Measurements from ENCODE around the gene OLA1.

Gene OLA1

GRCh38 chr2:174058456-174058855, 189.9 kb downstream of the OLA1 start:
- DNase-seq: no peak

DNA sequence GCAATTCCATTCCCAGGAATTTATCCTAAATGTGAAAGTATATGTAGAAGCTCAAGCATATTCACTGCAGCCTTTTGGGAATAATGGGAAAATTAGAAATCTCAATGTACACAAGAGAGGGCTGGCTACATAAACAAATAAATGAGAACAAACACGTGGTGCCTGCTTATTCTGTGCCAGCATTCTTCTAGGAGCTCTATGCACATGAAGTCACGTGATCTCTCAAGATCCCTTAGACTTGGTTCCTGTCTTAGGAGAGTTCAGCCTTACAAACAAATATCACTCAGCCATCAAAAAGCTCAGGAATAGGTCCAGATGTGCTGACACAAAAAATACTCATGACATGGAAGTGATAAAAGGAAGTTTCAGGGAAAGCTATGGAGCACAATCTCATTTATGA, 190.3 kb downstream of the OLA1 start:
- DNase-seq: no peak

GRCh38 chr2:174054926-174055325, 193.4 kb downstream of the OLA1 start:
- DNase-seq: no peak

GRCh38 chr2:174053355-174054151, 194.8 kb downstream of the OLA1 start:
- no peak for DNase-seq

DNA sequence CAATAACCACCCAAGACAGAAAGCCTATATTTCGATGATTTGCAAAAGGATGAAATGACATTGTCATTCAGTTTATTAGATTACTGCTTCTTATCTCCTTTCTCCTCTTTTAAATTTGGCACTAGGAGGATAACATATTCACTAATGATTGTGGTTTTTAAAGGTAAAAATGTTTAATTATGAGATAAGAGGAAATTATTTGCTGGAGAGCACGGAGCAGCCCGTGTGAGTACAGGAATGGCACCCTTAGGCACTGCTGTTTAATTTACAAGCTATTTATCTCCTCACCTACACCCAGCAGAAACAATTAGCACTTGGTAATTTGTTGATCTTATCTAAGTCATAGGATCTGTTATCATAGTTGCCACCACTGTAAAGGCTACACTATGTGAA, 195.8 kb downstream of the OLA1 start:
- DNase-seq: no peak

- DNase-seq: peak; percentile 51
Observed at GRCh38 chr2:174051741-174052583, 196.4 kb downstream of the OLA1 start.

DNA sequence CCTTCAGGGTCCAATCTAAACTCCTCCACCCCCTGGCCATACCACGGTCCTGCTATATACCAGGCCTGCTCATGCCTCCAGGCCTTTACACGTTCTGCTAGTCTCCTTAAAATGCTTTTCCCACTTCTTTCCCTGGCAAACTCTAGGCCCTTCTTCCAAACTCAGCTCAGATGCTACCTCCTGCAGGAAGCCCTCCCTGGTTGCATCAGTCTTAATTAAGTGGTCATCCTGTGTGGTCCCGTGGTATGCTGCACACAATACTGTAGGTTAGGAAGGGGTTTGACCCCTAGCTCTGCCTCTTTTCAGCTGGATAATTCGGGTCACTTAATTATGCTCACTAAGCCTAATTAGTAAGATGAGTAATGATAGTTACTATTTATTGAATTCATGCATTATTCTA, 197.3 kb downstream of the OLA1 start:
- no peak for DNase-seq

DNA sequence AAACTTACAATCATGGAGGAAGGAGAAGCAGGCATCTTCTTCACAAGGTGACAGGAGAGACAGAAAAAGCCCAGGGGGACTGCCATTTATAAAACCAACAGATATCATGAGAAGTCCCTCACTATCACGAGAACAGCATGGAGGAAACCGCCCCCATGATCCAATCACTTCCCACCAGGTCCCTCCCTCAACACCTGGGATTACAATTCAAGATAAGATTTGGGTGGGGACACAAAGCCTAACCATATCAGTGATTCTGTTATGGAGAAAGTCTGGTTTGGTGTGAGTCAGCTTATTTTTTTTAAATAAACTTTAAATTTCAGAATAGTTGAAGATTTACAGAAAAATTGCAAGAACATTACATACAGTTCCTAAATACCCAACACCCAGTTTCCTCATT, 198.4 kb downstream of the OLA1 start:
- DNase-seq: no peak

DNA sequence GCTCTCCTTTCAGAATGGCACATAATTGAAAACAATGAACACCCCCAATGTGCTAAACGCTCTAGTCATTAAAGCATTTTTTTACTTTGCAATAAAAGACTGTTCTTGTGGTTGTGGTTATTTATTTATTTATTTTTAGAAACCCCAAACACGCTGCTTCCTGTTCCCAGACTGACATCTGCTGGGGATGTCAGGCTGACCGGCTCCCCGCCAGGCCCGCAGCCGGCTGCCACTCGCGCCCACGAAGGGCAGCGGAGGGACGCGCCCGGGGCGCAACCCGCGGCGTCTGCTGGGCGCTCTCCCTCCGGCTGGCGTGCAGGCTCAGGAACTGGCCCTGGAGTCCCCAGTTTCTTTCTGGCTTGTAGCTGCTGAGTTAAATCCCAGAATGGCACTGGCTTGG, 200.1 kb downstream of the OLA1 start:
- DNase-seq: no peak

DNA sequence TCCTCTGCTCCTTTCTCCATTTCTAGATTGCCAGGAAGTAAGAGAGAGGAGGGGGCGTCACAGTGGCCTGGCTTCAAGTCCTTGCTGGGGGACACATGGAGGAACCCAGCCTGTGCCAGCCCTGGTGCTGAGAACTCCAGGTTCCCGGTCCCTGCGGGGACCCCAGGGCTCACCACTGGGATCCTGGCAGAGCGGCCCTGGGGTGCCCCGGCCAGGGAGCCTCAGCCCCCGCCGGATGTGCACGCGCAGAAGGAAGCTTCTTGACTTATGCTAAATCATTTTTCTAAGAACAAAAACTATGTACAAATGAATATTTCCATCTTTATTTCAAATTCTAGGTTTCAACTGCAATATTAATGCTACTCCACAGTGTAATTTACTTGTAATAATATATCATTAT, 200.6 kb downstream of the OLA1 start:
- DNase-seq: no peak

- no peak for DNase-seq
Observed at GRCh38 chr2:174046172-174046571, 202.2 kb downstream of the OLA1 start.

DNA sequence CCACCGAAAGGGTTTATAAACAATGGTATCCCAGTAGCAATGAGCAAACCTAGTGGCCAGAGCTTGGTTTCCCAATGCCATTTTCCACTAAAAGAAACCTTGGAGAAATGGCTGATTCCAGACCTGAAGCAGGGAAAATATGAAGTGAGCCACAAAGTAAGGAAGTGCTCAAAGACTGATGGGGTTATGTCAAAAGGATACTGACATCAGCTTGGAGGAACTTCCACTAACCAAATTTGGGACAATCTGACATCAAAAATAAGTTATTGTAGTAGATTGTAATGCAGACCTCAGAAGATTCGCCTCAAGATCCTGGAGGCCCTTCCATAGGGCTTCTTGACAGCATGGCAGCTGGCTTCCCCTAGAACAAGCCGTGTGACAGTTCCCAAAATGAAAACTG, 203.8 kb downstream of the OLA1 start:
- no peak for DNase-seq

- DNase-seq: no peak
Observed at GRCh38 chr2:174040417-174040701, 208.0 kb downstream of the OLA1 start.

DNA sequence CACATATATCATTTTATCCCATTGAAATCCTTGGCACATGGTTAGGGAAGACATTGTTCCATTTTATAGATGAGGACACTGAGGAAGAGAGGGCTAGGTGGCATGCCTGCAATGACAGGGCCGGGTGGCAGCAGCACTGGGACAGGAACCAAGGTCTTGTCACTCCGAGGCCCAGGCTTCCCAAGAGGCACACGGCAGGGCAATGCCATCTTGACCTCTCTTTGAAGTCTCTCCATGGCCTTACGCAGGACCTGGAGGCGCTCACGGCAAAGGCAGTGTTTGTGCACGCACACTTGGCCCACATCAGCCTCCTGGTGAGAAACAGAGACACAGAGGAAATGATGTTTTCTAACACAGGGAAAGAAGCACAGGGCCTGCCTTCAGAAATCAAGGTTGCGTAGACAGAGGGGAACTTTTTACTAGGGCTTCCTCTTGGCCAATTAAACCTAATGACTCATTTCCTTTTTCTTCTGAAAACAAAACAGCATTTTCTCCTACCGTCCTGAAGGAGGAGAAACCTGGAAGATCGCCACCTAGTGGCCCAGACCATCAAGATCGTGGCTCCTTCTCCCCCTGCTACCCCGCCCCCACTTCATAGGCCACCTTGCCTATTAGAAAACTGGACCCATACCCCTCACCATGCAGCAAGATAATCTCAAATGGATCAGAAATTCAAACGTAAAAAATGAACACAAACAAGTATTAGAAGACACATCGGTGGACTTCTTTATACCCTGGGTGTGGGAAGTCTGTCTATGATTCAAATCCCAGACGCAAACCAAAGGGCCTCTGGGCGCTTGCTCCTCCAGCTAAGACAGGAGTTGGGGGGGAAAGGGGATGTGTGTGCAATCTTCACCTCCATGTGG, 208.5 kb downstream of the OLA1 start:
- DNase-seq: peak; percentile 89

GRCh38 chr2:174038462-174038861, 209.9 kb downstream of the OLA1 start:
- no peak for DNase-seq

GRCh38 chr2:174036825-174037224, 211.5 kb downstream of the OLA1 start:
- no peak for DNase-seq

DNA sequence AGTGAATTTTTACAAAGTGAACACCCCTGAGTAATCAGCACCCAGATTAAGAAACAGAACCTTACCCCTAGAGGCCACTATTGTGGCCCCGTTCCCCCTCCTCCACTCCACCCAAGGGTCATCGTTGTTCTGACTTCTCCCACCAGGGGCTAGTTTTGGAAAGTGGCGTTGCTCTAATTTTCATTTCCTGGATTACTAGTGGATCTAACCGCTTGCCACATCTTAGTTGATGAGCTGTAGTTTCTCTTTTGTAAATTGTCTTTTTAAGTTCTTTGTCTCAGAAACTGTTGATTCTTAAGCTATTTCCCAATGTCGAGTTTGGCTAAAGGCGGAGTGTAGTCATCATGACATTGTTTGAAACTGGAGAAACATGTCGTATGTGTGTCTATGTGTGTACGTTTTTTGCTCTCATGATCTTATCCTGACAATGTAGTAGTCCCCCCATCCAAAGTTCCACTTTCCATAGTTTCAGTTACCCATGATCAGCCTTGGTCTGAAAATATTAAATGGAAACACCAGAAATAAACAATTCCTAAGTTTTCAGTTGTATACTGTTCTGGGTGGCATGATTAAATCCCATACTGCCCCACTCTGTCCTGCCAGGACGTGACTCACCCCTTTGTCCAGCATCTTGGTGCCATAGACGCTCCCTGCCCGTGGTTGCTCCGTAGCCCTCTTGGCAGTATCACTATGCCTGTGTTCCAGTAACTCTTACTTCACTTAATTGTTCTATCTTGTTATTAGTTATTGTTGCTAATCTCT, 212.2 kb downstream of the OLA1 start:
- DNase-seq: no peak

DNA sequence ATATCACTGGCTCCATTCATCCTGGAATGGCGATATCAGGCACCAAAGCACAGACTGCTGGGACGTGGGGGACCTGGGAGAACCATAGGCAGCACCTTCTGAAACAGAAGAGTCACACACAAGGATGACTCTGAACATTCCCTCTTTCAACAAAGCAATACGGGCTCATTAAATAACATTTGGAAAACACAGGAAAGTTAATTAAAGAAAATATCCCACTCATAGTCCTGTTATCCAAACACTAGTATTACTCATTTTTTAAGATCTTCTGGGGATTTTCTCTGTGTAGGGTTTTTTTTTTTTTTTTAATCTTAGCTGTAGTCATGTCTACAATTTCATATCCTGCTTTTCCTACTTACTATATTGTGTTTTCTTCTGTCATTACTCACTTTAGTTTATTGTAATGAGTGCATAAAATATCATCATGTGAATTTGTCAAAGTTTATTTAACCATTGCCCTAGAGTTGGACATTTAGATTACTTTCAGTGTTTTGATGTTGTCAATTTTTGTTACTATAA, 213.2 kb downstream of the OLA1 start:
- no peak for DNase-seq

DNA sequence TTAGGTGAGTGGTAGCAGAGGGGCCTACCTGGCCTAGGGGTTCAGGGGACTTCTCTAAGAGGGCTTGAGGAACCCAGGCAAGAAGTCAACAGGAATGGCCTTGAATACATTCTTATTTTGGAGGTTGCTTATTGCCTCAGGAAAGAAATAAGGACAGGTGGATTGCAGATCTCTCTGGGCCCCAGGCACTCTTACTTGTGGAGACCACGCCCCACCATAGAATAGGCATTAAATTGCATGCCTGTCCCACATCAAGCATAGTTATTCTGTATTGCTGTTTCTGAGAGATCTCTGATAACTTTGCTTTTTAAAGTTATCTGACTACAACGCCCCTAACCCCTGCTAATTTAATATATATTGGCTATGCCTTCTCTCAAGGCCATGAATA, 215.2 kb downstream of the OLA1 start:
- DNase-seq: no peak

GRCh38 chr2:174031226-174031625, 217.1 kb downstream of the OLA1 start:
- no peak for DNase-seq

DNA sequence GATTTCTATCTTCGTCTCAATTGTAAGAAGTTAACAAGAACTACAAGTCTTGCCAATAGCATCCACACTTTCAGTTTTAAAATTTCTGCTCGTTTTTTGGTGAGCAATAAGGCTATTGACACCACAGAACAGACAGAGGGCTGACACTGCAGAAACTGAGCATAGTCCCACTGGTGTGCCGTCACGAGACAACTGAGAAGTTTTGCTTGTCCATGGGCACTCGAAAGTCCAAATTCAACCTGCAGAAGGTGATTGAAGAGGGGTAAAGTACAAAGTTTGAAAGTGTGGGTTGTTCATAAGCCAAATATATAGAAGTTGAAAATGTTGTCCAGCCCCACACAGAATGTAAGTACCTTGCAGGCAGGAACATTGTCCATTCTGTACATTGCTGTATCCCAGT, 219.4 kb downstream of the OLA1 start:
- DNase-seq: no peak

DNA sequence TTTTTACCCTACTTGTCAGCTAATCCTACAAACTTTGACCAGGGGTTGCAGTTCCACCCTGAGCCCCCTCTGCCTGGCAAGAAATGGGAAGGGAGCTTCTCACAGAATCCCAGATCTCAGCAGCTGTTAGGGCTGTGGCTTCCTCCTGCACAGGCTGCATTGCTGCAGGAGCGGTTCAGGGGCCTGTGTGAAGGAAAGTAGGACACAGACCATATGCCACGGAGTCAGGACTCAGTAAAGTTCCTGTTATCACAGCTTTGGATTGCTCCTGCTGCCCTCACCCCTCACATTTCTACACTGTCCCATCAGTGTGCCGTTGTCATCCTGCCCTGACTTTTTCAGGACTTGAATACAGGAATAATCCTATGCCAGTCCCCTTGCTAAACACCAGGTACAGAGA, 220.4 kb downstream of the OLA1 start:
- DNase-seq: no peak
